Stimulated activated CD4-positive, alpha-beta T cell treated with anti-CD3 and anti-CD28 coated beads, Interleukin-15, amount 100 ng/mL, for 24 hours (primary cell): Measurements from ENCODE around the gene OSBPL6.

Experiments used
- DNase-seq: peaks from one replicate; pipeline ENCODE4 v3.0.0-alpha.2; 2020

OSBPL6 gene

GRCh38 chr2:178242552-178242883 is 48.2 kb downstream of the OSBPL6 start:
- DNase-seq = no peak

GRCh38 chr2:178243961-178244360 is 49.6 kb downstream of the OSBPL6 start:
- no peak for DNase-seq

GRCh38 chr2:178244777-178245176 is 50.5 kb downstream of the OSBPL6 start:
- DNase-seq = no peak

- no peak for DNase-seq
These were observed 52.4 kb downstream of the OSBPL6 start for GRCh38 chr2:178246696-178247095.

GRCh38 chr2:178247250-178247649 is 52.9 kb downstream of the OSBPL6 start:
- no peak for DNase-seq

GRCh38 chr2:178250429-178250828 is 56.1 kb downstream of the OSBPL6 start:
- DNase-seq = no peak

- DNase-seq = no peak
These were observed 57.0 kb downstream of the OSBPL6 start for GRCh38 chr2:178251151-178251955.

- no peak for DNase-seq
These were observed 62.2 kb downstream of the OSBPL6 start for GRCh38 chr2:178256382-178257042.

- DNase-seq = no peak
These were observed 62.8 kb downstream of the OSBPL6 start for GRCh38 chr2:178257127-178257526.

GRCh38 chr2:178258916-178259315 is 64.6 kb downstream of the OSBPL6 start:
- no peak for DNase-seq

GRCh38 chr2:178263159-178263860 is 69.0 kb downstream of the OSBPL6 start:
- DNase-seq = no peak

GRCh38 chr2:178264211-178264610 is 69.9 kb downstream of the OSBPL6 start:
- no peak for DNase-seq

- no peak for DNase-seq
These were observed 71.5 kb downstream of the OSBPL6 start for GRCh38 chr2:178265851-178266250.

GRCh38 chr2:178266445-178266844 is 72.1 kb downstream of the OSBPL6 start:
- no peak for DNase-seq

GRCh38 chr2:178267660-178268059 is 73.3 kb downstream of the OSBPL6 start:
- DNase-seq = no peak

GRCh38 chr2:178268435-178268834 is 74.1 kb downstream of the OSBPL6 start:
- DNase-seq = no peak

GRCh38 chr2:178269438-178270224 is 75.3 kb downstream of the OSBPL6 start:
- DNase-seq = no peak

GRCh38 chr2:178270338-178270737 is 76.0 kb downstream of the OSBPL6 start:
- DNase-seq = no peak

GRCh38 chr2:178271094-178271493 is 76.8 kb downstream of the OSBPL6 start:
- no peak for DNase-seq

GRCh38 chr2:178271629-178272333 is 77.5 kb downstream of the OSBPL6 start:
- DNase-seq = no peak

- DNase-seq = no peak
These were observed 79.6 kb downstream of the OSBPL6 start for GRCh38 chr2:178273787-178274360.

- DNase-seq = no peak
These were observed 81.3 kb downstream of the OSBPL6 start for GRCh38 chr2:178275600-178275999.
